K562 (cell line): ENCODE data around the gene NAV2.

Experiments
- ATF1 ChIP-seq, 2 experiments: fragments of 450-650 bp in 1 of 2; IDR thresholded peaks; 2 replicates each; pipeline ENCODE4 v1.6.1; 2016; ENCODE audit warnings: missing compliant biosample characterization in 1 of 2, missing genetic modification characterization in 1 of 2
- CHCHD3 ChIP-seq: fragments of 250-450 bp; sonication (Bioruptor Pico); IDR thresholded peaks from 2 replicates; pipeline ENCODE4 v2.1.2; 2022; ENCODE audit warnings: mild to moderate bottlenecking
- EZH2 ChIP-seq: IDR thresholded peaks from 2 replicates; pipeline ENCODE4 v1.6.1; 2012; ENCODE audit warnings: low read depth, mild to moderate bottlenecking, inconsistent platforms, low read length, borderline replicate concordance
- HBP1 ChIP-seq: fragments of 450-650 bp; formaldehyde crosslinking; IDR thresholded peaks from 2 replicates; pipeline ENCODE4 v1.4.0; 2022; ENCODE audit warnings: missing genetic modification characterization
- MTA3 ChIP-seq: fragments of 450-650 bp; formaldehyde crosslinking; IDR thresholded peaks from 2 replicates; pipeline ENCODE4 v1.6.1; 2017; ENCODE audit warnings: mild to moderate bottlenecking, borderline replicate concordance
- NFATC3 ChIP-seq: fragments of 450-650 bp; IDR thresholded peaks from 2 replicates; pipeline ENCODE4 v1.6.1; 2017; ENCODE audit warnings: mild to moderate bottlenecking
- NR3C1 ChIP-seq: sonication (generic); formaldehyde crosslinking; IDR thresholded peaks from 2 replicates; pipeline ENCODE4 v1.8.1; 2022; ENCODE audit warnings: missing genetic modification reagents
- PCBP1 ChIP-seq: fragments of 200-400 bp; formaldehyde crosslinking; IDR thresholded peaks from 2 replicates; pipeline ENCODE4 v1.6.1; 2018; ENCODE audit warnings: mild to moderate bottlenecking, low read depth, low read length; ENCODE audit not compliant: poor library complexity, severe bottlenecking
- TEAD2 ChIP-seq: fragments of 450-650 bp; IDR thresholded peaks from 2 replicates; pipeline ENCODE4 v1.6.1; 2016; ENCODE audit warnings: missing genetic modification characterization, control low read depth, missing compliant biosample characterization
- ZNF184 ChIP-seq: sonication (generic); formaldehyde crosslinking; IDR thresholded peaks from 2 replicates; pipeline ENCODE4 v1.5.0; 2020; ENCODE audit warnings: missing genetic modification reagents
- ZNF324 ChIP-seq: fragments of 250-450 bp; sonication (Bioruptor Pico); IDR thresholded peaks from 2 replicates; pipeline ENCODE4 v1.4.0; 2020; ENCODE audit warnings: mild to moderate bottlenecking
- TF ChIP-seq, protein P1 (sequence below), 3 experiments: IDR thresholded peaks in 2 of 3; conservative IDR thresholded peaks in 1 of 3; 2 replicates each; pipeline ENCODE4 v1.5.1; 2011 to 2012; ENCODE audit warnings: low read length in 3 of 3, mild to moderate bottlenecking in 3 of 3, control low read depth in 2 of 3, improper control_type of control experiment in 1 of 3, inconsistent platforms in 1 of 3, low read depth in 1 of 3, mixed read lengths in 1 of 3, moderate library complexity in 1 of 3; ENCODE audit not compliant: insufficient read depth in 2 of 3
- TF ChIP-seq, protein P2 (sequence below): fragments of 450-650 bp; IDR thresholded peaks from one replicate; pipeline ENCODE4 v1.6.1; 2018; ENCODE audit warnings: mild to moderate bottlenecking, moderate library complexity; ENCODE audit not compliant: partially characterized antibody

DNA sequence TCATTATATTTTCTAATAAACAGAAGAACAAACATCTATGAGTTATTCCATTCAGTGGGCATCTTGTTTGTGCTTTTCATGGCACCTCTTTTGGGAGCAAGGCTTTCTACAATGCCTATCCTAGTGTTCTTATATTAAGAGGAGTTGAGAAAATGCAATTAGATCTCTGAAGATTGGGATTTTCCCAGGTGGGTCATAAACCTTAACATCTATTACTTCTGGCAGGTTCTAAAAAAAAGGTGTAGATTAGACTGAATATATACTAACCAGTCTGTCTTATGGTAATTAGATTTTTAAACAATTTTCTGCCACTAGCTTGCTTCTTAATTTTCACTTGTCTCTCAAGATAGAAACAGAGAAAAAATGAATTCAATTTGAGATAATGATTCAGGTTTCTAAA is 128.3 kb downstream of the NAV2 start:
- TF ChIP-seq TEAD2 (tag) (no peak), NR3C1 (no peak), PCBP1 (no peak), NFATC3 (no peak), EZH2 (no peak), HBP1 (CRISPR knock-in tag) (no peak), ZNF184 (CRISPR knock-in tag) (no peak), CHCHD3 (no peak), ATF1 (CRISPR knock-in tag; IDR thresholded peaks at IDR 0.05) (no peak), ATF1 (tag; IDR thresholded peaks at IDR 0.05) (no peak), ZNF324 (CRISPR knock-in tag) (no peak), MTA3 (no peak)
- TF ChIP-seq, protein P1, sequence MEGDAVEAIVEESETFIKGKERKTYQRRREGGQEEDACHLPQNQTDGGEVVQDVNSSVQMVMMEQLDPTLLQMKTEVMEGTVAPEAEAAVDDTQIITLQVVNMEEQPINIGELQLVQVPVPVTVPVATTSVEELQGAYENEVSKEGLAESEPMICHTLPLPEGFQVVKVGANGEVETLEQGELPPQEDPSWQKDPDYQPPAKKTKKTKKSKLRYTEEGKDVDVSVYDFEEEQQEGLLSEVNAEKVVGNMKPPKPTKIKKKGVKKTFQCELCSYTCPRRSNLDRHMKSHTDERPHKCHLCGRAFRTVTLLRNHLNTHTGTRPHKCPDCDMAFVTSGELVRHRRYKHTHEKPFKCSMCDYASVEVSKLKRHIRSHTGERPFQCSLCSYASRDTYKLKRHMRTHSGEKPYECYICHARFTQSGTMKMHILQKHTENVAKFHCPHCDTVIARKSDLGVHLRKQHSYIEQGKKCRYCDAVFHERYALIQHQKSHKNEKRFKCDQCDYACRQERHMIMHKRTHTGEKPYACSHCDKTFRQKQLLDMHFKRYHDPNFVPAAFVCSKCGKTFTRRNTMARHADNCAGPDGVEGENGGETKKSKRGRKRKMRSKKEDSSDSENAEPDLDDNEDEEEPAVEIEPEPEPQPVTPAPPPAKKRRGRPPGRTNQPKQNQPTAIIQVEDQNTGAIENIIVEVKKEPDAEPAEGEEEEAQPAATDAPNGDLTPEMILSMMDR (IDR thresholded peaks at IDR 0.05 in 2 of 3, conservative IDR thresholded peaks at IDR 0.05 in 1 of 3; ENCODE audit: insufficient read depth in 2 of 3, low read depth in 1 of 3, low read length in 3 of 3), result no peak
- TF ChIP-seq, protein P2, sequence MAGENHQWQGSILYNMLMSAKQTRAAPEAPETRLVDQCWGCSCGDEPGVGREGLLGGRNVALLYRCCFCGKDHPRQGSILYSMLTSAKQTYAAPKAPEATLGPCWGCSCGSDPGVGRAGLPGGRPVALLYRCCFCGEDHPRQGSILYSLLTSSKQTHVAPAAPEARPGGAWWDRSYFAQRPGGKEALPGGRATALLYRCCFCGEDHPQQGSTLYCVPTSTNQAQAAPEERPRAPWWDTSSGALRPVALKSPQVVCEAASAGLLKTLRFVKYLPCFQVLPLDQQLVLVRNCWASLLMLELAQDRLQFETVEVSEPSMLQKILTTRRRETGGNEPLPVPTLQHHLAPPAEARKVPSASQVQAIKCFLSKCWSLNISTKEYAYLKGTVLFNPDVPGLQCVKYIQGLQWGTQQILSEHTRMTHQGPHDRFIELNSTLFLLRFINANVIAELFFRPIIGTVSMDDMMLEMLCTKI, result no peak
